ENCODE measurements around the gene CCNF. TPM values are rescaled to one million over a fixed set of nuclear protein-coding genes. Genes with fewer than 3 reads are reported as not detected.

CCNF gene
- total and polyA plus RNA-seq, 10 of the 15 experiments (the other 5 are each of a cell fraction or from before 2014, with no cell fraction given), result 4.0 to 63.2 (median 27.5) TPM

DNA sequence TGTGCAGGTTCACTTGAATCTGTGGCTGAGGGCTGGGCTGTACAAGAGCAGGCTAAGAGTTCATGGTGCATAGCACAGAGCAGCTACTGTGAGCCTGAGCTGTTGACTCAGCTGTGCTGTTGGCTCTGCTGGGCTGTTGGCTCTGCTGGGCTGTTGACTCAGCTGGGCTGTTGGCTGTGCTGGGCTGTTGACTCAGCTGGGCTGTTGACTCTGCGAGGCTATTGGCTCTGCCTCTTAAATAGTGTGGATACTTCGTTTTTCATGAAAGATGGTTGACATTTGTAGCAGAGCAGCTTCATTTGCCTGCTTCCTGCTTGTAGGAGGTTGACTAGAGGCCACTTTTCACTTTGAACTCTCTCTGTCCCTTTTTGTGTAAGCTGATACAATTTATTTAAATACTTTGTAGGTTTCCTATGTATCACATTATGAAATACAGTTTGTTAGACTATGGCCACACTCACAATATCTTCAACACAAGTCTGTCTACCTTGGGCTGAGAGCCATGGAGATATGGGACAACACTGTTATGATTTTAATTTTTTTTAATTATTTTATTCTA is 40.3 kb upstream of the CCNF start:
- Histone ChIP-seq H3K9me3 (replicated peaks; ENCODE audit: control insufficient read depth, insufficient read depth, low read length) (peaks cover 3% of the 10 kb centered on the region; the same call in 1 of the 3 replicates), H4K20me1 (ENCODE audit: control insufficient read depth, insufficient read depth) (no peaks in the 10 kb centered on the region), H3K9ac (ENCODE audit: control insufficient read depth, insufficient read depth, low read length) (no peak overlapping the region), H3K27me3 (replicated peaks in 1 of 2; ENCODE audit: control insufficient read depth in 2 of 2, insufficient read depth in 2 of 2, low read length in 1 of 2) (no peaks in the 10 kb centered on the region), H3K79me2 (ENCODE audit: control insufficient read depth, insufficient read depth, low read length) (no peaks in the 10 kb centered on the region), H3K4me1 (ENCODE audit: control insufficient read depth, insufficient read depth, low read length) (no peaks in the 10 kb centered on the region), H3K36me3 (ENCODE audit: control insufficient read depth in 2 of 2, insufficient read depth in 2 of 2, low read length in 1 of 2) (no peaks in the 10 kb centered on the region), H3K27ac (ENCODE audit: control insufficient read depth, insufficient read depth) (no peak overlapping the region), H3K4me3 (no peak overlapping the region), H3K4me2 (ENCODE audit: control insufficient read depth, insufficient read depth) (no peak overlapping the region), H2AFZ (ENCODE audit: control insufficient read depth, low read depth, low read length) (no peak overlapping the region)
- no TSS peak for BruUV-seq (replicated peaks)
- no peak for DNase-seq (ENCODE audit: low read depth, low spot score)
- no peak for ATAC-seq
- ChIA-PET CTCF (interaction anchor here (0.9 to 1.6 kb wide), 3 partner anchors 26 to 479 kb away, joined by 3 read pairs; partner anchors contain the start of gene ABCA3), SMC1A (ENCODE audit: uncharacterized antibody, unreplicated experiment) (no interaction called here), RAD21 (ENCODE audit: unreplicated experiment) (no interaction called here), POLR2A (no interaction called here)
- intact Hi-C loops (cut with micrococcal nuclease; ENCODE audit: unreplicated experiment) (no loop called here), in situ Hi-C loops (cut with MboI) (no loop called here)
- WGBS (ENCODE audit: insufficient coverage, insufficient replicate concordance, low lambda C conversion rate, missing lambda C conversion rate), result 21% methylated on average over 2 of the region's 2 CpGs
- FAIRE-seq, result no peak
- TF ChIP-seq TARDBP (IDR thresholded peaks at IDR 0.05; ENCODE audit: borderline replicate concordance) (no peak), CHD4 (IDR thresholded peaks at IDR 0.05) (no peak), TBL1XR1 (IDR thresholded peaks at IDR 0.05; ENCODE audit: low read depth, low read length) (no peak), REST (IDR thresholded peaks at IDR 0.05; ENCODE audit: low read depth, low read length) (no peak), JUNB (IDR thresholded peaks at IDR 0.05) (no peak), STAT1 (conservative IDR thresholded peaks at IDR 0.05) (no peak), NRF1 (conservative IDR thresholded peaks at IDR 0.05; ENCODE audit: low read depth, low read length) (no peak), FOXK2 (IDR thresholded peaks at IDR 0.05) (no peak), ZBED1 (IDR thresholded peaks at IDR 0.05; ENCODE audit: borderline replicate concordance) (no peak), NR2C2 (IDR thresholded peaks at IDR 0.05; ENCODE audit: borderline replicate concordance, control insufficient read depth, insufficient read length, low read depth) (no peak), EED (IDR thresholded peaks at IDR 0.05; ENCODE audit: low read depth) (no peak), BMI1 (IDR thresholded peaks at IDR 0.05; ENCODE audit: borderline replicate concordance) (no peak)
- TF ChIP-seq, protein P1, sequence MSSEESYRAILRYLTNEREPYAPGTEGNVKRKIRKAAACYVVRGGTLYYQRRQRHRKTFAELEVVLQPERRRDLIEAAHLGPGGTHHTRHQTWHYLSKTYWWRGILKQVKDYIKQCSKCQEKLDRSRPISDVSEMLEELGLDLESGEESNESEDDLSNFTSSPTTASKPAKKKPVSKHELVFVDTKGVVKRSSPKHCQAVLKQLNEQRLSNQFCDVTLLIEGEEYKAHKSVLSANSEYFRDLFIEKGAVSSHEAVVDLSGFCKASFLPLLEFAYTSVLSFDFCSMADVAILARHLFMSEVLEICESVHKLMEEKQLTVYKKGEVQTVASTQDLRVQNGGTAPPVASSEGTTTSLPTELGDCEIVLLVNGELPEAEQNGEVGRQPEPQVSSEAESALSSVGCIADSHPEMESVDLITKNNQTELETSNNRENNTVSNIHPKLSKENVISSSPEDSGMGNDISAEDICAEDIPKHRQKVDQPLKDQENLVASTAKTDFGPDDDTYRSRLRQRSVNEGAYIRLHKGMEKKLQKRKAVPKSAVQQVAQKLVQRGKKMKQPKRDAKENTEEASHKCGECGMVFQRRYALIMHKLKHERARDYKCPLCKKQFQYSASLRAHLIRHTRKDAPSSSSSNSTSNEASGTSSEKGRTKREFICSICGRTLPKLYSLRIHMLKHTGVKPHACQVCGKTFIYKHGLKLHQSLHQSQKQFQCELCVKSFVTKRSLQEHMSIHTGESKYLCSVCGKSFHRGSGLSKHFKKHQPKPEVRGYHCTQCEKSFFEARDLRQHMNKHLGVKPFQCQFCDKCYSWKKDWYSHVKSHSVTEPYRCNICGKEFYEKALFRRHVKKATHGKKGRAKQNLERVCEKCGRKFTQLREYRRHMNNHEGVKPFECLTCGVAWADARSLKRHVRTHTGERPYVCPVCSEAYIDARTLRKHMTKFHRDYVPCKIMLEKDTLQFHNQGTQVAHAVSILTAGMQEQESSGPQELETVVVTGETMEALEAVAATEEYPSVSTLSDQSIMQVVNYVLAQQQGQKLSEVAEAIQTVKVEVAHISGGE (CRISPR knock-in tag; IDR thresholded peaks at IDR 0.05), result no peak
- TF ChIP-seq, protein P2, sequence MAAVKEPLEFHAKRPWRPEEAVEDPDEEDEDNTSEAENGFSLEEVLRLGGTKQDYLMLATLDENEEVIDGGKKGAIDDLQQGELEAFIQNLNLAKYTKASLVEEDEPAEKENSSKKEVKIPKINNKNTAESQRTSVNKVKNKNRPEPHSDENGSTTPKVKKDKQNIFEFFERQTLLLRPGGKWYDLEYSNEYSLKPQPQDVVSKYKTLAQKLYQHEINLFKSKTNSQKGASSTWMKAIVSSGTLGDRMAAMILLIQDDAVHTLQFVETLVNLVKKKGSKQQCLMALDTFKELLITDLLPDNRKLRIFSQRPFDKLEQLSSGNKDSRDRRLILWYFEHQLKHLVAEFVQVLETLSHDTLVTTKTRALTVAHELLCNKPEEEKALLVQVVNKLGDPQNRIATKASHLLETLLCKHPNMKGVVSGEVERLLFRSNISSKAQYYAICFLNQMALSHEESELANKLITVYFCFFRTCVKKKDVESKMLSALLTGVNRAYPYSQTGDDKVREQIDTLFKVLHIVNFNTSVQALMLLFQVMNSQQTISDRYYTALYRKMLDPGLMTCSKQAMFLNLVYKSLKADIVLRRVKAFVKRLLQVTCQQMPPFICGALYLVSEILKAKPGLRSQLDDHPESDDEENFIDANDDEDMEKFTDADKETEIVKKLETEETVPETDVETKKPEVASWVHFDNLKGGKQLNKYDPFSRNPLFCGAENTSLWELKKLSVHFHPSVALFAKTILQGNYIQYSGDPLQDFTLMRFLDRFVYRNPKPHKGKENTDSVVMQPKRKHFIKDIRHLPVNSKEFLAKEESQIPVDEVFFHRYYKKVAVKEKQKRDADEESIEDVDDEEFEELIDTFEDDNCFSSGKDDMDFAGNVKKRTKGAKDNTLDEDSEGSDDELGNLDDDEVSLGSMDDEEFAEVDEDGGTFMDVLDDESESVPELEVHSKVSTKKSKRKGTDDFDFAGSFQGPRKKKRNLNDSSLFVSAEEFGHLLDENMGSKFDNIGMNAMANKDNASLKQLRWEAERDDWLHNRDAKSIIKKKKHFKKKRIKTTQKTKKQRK (IDR thresholded peaks at IDR 0.05; ENCODE audit: low read depth, low read length), result no peak
